GM20000 (cell line): ENCODE measurements around the gene SVOP.

Source experiments
- DNase-seq: peaks from one replicate; pipeline ENCODE4 v3.0.0; 2012; ENCODE audit warnings: low spot score
- TF ChIP-seq, protein P1 (sequence below): IDR thresholded peaks from 2 replicates; pipeline ENCODE4 v1.5.1; 2012; ENCODE audit warnings: mild to moderate bottlenecking, control low read depth; ENCODE audit errors: extremely low read depth, missing control alignments

The SVOP gene

DNA sequence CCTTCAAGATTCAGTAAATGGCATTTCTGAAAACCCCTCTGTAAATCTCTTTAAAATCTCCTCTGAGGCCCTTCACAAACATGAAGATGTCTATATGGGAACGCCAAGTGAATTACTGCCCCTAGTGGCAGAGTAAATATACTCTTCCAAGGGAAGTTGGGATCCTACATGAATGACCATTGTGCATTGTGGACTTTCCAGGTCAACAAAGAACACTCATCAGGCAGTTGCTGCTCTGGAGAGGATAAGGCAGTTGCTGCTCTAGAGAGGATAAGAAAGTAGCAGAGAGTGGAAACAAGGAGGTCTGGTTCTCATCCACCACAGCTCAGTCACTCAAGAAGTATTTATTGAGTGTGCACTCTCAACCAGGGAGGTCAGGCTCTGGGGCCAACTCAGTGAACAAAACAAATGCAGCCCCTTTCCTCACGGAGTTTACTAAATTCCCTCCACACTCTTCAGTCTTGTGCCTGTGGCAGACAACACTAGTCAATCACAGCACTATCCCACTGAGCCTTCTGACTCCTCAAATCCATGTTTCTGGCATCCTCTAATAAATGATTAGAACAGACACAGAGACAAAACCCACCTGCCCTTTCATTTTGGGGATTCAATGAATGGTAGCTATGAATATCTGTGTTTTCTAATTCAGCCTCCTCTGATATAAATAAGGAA is 52.9 kb downstream of the SVOP start:
- TF ChIP-seq, protein P1, sequence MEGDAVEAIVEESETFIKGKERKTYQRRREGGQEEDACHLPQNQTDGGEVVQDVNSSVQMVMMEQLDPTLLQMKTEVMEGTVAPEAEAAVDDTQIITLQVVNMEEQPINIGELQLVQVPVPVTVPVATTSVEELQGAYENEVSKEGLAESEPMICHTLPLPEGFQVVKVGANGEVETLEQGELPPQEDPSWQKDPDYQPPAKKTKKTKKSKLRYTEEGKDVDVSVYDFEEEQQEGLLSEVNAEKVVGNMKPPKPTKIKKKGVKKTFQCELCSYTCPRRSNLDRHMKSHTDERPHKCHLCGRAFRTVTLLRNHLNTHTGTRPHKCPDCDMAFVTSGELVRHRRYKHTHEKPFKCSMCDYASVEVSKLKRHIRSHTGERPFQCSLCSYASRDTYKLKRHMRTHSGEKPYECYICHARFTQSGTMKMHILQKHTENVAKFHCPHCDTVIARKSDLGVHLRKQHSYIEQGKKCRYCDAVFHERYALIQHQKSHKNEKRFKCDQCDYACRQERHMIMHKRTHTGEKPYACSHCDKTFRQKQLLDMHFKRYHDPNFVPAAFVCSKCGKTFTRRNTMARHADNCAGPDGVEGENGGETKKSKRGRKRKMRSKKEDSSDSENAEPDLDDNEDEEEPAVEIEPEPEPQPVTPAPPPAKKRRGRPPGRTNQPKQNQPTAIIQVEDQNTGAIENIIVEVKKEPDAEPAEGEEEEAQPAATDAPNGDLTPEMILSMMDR, result peak; percentile 28
- peak; percentile 23 for DNase-seq

DNA sequence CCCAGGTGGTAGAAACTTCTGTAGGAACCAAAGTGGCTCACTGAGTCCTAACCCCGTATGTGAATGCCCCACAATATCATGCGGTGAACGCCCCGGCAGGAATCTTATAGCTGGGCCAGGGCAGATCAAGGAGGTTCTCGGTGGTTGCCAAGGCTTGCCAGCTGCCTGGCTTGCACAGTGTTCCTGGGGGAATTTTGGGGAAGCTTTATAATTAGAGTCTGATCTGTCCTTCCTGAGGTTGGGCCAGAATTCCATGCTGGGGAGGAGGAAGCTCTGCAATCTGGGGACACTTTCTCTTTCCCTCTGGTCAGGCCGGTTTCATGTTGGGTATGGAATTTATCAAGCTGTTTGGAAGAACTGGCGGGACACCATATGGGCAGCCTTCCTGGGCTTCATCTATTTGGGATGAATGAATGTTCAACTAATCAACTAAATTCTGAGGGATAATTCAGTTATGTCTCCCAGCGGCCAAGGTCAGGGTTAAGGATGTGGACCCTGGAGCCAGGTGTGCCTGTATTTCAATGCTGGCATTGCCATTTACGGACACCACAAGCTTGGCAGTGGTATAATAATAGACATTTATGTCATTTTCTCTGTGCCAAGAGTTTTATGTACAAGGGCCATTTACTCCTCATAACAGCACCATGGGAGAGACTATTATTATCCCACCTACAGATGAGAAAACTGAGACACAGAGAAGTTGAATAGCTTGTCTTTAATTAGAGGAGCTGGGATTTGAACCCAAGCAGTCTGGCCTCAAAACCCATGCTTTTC is 54.3 kb downstream of the SVOP start:
- DNase-seq, result no peak
- TF ChIP-seq, protein P1, result no peak

DNA sequence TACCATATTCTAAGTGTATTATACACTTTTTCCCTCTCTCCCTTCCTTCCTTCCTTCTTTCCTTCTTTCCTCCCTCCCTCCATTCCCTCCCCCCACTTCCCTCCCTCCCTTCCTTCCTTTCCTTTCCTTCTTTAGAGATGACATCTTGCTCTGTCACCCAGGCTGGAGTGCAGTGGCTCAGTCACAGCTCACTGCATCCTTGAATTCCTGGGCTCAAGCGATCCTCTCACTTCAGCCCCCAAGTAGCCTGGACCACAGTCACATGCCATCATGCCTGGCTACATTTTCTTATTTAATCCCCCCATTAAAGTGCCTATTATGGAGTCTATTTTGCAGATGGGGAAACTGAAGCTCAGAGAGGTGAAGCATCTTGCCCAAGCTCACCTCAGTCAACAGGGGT is 55.0 kb downstream of the SVOP start:
- TF ChIP-seq, protein P1, result no peak
- no peak for DNase-seq

DNA sequence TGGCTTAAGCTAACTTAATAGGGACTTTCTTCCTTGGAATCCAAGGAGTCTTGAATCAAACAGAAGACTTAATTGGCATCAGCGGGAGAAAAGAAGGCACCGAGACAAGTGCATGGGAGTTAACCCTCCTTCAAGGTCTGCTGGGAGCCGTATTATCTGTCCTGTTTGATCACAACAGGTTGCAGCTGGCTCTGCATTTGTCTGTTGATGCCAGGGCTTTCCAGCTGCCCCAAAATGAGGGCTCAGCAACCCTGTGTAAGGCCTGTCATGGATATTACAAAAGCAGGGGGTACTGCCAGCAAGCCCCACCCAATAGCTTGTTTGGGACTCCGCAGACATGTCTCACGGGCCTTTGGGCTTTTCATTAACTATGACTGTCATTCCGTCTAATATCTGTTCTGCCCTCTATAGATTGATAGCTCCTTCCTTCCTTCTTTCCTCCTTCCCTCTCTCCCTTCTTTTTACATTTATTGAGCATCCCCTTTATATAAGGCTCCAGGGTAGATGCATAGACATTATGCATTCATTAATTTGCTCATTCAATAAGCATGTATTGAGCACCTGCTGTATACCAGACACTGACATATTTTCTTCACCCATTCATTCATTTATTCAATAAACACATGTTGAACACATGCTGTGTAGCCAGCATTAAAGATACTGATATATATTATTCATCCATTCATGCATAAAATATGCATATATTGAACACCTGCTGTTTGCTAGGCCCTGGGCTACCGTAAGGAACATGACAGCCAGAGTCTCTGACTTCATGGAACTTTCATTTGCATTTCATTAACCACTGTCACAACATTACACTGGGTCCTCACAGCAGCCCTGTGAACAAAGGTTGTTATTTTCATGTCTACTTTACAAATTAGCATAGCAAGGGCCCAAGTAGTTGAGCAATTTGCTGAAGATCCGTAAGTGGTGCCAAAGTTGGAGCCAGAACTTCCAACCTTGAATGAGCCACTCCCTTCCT is 56.2 kb downstream of the SVOP start:
- DNase-seq, result no peak

DNA sequence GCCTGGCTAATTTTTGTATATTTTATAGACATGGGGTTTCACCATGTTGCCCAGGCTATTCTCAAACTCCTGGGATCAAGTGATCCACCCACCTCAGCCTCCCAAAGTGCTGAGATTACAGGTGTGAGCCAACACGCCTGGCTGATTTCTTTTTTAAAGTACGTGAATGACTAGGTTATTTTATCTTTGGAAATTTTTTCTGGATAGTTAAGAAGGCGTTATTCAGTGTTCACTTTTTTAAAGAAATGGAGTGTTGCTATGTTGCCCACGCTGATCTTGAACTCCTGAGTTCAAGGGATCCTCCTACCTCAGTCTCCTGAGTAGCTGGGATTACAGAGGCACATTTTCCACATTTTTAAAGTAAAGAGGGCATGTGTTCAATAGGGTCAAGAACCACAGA is 58.6 kb downstream of the SVOP start:
- DNase-seq, result no peak
- TF ChIP-seq, protein P1, result no peak

More for the DNA sequence above, 56.2 kb downstream of the SVOP start:
- TF ChIP-seq, protein P1, result no peak

DNA sequence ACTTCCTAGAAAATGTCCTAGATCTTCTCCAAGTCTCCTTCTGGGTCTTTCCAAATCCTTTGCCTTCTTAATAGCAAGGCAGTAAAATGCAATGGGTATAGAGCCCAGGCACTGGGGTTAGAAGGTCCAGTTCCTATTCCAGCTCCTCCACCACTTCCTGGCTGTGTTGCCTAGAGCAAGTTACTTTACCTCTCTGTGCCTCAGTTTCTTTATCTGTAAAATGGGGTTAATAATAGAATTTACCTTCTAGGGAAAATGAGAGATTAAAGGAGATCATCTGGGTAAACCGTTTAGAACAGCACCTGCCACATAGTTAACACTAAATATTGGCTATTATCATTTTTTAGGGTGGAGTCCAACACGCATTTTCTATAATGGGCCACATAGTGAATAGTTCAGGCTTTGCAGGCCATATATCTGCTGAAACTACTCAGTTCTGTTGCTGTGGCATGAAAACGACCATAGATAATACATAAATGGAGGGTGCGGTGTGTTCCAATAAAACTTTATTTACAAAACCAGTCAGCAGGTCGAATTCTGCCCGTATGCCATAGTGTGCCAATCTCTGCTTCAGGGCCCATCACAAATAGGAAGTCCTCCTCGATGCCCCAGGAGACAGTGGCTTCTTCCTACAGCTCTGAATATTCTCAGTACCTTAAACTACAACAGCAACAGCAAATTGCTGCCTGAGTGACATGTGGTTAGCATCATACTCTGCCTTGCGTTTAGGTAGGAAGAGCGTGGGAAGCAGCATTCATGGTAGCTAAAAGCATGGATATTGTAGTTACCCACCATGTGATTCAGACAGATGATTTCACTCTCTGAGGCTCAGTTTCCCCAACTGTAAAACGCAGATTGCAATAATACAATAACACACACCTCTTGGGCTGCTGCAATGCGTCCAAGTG is 60.9 kb downstream of the SVOP start:
- TF ChIP-seq, protein P1, result no peak
- DNase-seq, result no peak
